Globus pallidus (tissue), 1 donor: ENCODE data around the gene M1AP.

Experiments
- DNase-seq: peaks from one replicate; pipeline ENCODE4 v3.0.0-alpha.2; 2015; ENCODE audit warnings: low spot score

Gene M1AP

DNA sequence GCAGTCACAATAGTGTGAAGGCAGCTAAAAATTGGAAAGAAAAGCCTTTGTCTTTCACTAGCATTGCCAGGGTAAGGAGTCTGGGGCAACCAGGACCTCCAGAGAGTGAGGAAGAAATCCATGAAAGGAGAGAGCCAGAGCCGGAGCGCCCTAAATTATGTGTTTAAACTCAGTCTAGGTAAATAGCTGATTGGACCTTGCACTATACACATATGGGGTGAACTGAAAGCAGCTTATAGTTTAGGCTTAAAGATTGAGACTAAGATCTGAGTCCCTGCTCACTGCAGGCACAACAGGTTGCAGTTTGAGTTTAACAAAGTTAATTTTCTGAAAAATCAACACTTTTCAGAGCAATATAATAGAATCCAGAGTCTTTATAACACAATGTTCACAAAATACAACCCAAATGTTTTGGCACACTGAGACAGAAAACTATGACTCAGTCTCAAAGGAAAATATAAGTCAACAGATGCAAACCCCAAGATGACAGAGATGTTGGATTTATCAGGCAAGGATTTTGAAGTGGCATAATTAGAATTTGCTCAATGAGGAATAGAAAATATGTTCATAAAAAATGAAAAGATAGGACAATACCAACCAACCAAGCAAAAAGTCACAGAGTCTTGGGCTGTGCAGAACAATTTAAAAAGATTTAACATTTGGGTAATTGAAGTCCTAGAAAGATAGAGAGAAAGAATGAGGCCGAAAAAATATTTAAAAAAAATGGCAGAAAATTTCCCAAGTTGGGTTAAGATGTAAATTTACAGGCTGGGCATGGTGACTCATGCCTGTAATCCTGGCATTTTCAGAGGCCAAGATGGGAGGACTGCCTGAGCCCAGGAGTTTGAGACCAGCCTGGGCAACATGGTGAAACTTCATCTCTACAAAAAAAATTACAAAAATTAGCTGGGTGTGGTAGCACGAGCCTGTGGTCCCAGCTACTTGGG is 54.0 kb downstream of the M1AP start:
- DNase-seq: no peak

DNA sequence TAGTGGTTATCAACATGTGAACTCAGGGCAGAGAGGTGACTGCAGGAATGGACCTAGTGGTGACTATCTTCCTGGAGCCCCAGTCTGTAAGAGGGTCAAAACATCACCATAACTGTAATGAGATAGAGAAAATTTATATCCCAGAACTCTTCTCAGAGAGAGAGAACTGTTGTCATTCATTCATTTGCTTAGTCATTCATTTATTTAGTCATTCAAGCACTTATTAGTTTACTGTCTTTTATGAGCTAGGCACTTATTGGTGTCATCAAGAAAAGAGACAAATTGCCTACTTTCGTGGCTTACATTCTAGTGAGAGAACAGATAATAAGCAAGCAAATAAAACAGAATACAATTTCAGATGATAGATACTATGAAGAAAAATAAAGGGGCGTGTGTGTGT is 59.5 kb downstream of the M1AP start:
- no peak for DNase-seq

DNA sequence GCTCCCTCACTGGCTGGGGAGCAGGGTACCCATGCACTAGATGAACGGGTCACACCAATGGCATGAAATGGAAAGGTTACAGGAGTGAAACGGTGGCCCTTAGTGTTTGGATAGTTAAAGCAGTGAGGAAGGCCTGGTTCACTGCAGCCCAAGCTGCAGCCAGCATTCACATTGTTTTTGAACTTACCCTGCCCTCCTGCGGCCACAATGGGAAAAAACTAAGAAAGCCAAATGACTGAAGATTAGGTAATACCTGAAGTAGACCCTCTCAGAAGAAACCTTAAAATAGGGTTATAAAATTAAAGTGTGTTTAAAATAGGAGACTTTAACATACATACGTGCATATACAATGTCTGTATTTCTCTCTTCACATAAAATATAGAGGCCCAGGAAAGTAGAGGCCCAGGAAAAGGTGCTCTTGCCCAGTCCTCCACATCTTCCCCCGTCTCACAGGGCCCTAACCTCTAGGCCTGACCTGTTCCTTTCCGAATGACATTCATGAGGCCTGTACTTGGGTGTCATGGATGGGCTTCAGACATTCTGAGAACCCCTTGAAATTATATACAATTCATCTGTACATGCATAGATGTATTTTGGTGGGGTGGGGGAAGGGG is 60.4 kb downstream of the M1AP start:
- peak; percentile 61 for DNase-seq

DNA sequence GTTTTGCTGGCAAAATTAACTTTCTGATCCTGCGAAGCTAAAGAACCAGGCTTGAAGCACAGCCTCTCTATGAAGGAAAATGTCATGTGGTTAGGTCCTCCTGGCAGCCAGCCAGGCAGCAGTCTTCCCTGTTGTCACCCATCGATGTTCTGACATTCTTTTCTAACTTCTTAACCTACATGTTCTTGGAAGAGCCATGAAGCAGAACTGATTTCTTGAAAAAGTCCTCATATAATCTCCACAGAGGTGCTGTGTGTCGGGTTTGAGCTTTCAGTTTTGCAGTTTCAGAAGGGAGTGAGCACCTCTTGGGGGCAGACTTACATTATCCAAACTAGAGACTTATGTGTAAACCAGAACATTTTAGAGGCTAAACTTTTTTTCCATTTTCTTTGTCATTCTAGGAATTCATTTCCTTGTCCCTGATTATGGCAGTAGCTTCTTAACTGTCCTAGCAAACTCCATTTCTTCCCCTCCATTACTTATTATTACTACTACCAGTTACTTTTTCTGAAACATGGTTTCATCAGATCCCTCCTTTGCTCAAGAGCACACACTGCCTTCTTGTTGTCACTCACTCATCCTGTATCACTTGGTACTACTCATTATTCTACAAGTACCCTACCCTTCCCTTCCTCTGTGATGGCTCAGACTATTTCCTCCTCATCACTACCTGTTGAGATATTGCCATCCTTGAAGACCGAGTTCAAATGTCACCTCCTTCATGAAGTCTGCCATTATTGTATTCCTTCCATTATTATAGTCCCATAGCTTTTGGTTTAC is 62.5 kb downstream of the M1AP start:
- DNase-seq: peak; percentile 23

DNA sequence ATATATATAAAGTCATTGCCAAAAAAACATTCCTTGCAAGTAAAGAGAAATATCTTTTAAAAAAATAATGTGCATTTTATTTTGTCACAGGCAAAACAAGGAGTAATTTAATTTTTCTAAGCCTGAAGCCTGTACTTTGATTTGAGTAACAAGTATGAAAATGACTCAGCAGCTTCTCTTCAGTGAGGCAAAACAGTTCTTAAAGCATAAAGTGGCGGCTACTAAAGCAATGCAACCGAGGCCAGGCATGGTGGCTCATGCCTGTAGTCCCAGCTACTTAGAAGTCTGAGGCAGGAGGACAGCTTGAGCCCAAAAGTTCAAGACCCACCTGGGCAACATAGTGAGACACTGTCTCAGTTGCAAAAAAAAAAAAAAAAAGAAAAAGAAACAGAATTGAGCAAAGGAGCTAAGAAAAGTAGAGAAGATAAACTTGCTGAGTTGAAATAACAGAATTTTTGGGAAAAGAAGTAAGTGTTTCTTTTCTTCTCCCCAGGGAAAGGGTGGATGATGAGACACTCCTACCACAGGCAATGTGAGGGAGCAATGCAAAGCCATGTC is 64.0 kb downstream of the M1AP start:
- DNase-seq: no peak

DNA sequence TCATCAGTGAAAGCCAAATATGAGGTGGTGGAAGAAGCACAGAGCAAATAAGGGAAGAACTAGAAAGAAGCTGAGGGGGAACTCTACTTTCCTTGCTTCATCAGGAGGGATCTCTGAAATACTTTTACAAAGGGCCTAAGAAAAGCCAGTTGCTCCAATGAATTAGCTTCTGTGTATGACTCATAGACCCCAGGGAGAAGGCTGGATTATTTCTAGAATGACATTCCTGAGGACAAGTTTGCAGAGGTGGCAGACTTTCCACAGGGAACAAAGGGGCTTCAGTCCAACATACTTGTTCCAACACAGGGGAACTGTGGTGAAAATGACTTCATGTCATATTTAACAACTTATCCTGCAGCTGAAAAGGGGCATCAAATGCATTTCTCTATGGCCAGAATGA is 64.6 kb downstream of the M1AP start:
- no peak for DNase-seq

DNA sequence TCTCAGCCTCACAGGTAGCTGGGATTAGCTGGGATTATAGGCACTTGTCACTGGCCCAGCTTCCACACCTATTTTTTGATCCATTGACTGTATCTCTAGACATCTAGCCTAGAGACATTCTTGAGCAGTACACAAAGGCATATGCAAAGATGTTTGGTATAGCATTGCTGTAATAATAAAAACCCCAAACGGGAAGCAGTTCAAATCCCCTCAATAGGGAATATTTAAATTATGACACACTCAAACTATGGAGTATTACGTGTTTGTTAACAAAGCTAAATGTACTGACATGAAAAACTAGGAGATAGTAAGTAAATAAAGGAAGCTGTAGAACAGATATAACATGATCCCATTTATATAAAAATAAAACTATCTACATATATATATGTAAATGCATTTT is 65.9 kb downstream of the M1AP start:
- DNase-seq: no peak

DNA sequence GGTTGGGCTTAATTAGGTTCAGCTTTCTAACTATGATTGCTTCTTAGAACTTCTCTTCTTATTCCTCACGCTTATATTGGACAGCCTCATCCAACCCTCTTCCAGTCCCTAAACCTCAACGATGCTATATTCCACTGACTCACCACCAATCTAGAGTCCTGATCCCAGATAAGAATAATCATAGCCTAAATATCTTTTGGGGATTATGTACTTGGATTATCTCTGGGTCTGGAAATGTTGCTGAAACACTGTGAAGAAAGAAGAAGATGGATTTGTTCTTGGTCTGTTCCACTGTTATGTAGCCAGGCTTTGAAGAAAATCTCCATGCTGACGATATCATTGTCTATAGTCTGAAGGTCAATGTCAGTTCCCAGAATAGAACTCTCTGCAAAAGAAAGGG is 66.7 kb downstream of the M1AP start:
- DNase-seq: no peak

DNA sequence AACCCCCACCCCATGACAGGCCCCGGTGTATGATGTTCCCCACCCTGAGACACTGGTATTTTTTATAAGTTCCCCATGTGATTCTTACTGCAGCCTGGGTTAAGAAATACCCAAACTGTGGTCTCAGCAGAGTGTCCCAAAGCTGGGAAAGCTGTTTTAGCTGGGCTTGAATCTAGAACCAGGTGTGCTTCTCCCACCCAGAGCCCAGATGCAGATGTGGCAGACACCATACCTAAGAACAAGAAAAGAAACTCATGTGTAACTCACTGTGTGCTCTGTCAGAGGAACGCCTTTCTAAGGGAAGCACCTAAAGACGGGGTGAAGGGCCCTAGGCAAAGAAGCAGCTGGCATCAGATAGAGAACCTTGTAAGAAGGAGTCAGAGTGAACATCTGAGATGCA is 69.7 kb downstream of the M1AP start:
- no peak for DNase-seq

DNA sequence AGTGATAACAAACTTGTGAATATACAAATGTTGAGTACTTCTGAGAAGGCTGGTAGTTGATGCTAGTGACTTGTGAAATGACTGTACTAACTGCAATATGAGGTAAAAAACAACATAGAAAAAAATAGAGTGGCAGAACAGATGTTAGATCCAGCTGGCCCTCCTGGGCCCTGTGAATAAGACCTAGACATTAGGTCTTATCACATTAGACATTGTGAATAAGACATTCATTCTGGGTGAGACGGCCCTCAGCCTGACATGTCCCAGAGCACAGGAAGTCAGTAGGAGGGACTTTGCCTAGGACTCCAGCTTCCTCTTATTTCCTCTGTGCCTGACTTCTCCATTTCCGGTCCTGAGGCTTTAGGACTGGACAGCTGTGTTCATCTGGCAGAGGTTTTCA is 70.7 kb downstream of the M1AP start:
- DNase-seq: no peak

DNA sequence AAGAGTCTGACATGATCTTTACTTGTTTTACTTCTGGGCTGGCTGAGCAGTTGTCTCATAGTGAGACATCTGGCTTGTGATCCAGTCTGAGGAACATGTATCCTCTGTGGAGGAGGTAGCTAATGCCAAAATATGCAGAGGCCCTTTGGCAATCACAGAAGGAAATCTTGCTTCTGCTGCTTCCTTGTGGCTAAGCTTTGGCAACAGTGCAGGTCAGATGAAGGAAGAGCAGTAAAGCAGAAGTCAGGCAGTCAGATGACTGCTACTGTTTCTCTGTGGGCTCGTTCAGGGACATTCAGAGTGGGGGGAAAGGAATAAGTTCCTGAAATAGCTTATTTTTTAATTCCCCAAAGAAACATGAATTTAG is 71.3 kb downstream of the M1AP start:
- no peak for DNase-seq

DNA sequence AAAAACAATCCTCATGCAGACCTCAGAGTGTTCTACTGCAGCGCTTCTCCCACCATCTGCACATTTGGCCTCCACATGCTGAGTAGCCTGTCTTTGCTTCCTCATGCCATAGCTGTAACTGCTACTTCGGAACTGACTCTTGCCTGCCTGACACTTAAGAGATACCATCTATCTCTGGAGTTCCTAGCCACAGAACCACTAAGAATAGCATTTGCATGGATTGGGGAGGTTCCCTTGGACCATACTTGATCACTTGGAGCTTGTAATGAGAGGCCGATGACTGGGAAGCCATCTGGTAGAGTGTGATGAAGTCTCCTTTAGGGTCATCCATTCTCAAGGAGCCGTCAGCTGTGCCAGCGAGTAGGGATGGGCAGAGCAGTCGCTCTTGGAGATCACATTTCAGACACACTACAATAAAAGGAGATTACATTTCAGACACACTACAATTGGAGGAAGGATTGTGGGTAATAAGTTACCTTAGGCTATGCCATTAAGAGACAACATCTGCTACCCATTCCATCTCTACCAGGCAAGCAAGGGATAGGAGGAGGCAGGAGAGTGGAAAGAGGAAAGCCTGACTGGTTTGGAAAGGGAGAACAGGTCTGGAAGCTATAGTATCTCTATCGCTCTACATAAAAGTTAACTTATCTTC is 71.8 kb downstream of the M1AP start:
- no peak for DNase-seq

DNA sequence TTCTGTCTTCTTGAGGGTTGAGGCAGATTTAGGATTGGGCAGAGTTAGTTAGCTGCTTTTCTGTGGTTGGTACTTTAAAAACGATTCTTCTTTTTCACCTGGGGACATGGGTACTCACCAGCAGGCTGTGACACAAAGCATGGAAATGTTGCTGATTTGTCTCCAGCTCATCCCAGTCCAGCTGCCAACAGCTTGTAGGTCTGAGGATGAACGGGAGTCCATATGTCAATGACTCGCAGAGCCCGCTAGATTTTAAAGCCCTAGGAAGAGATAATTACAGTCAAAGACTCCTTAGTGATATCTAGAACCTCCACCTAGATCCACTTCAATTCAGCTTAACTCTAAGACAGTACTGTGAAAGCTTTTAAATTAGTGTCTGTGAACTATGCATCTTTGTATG is 72.8 kb downstream of the M1AP start:
- DNase-seq: no peak

DNA sequence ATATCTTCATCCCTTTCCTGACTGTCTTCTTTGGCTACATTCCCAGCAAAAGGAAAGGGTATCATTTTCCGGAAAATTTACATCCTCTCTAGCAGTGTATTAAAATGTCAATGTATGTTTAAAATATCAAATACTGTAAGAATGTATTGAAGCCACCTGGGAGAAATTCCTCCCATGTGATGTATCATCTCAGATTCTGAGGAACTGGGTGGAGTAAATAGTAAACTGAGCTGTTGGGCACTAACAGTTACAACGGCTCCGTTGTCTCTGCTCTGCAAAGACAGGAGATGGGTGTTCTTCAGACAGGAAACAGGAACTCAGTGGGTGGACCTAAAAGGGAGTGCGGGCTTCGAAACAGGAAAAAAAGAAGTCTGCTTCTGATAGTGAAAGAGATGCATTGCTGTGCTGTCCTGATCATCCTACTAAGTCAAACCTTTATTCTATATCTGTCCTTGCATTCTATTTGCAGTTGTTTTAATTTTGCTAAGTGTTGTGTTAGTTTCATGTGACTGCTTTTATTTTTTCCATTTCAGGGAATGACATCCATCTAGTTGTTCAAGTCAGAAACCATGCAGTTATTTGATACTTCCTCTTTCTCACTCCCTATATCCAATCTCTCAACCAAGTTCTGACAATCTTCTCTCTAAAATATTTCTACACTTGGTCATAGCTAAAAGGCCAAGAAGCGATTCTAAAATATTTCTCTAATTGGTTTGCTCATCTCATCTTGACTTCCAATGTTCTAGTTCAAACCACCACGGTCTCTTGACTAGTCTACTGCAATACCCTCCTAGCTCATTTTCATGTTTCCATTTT is 74.2 kb downstream of the M1AP start:
- peak; percentile 59 for DNase-seq

DNA sequence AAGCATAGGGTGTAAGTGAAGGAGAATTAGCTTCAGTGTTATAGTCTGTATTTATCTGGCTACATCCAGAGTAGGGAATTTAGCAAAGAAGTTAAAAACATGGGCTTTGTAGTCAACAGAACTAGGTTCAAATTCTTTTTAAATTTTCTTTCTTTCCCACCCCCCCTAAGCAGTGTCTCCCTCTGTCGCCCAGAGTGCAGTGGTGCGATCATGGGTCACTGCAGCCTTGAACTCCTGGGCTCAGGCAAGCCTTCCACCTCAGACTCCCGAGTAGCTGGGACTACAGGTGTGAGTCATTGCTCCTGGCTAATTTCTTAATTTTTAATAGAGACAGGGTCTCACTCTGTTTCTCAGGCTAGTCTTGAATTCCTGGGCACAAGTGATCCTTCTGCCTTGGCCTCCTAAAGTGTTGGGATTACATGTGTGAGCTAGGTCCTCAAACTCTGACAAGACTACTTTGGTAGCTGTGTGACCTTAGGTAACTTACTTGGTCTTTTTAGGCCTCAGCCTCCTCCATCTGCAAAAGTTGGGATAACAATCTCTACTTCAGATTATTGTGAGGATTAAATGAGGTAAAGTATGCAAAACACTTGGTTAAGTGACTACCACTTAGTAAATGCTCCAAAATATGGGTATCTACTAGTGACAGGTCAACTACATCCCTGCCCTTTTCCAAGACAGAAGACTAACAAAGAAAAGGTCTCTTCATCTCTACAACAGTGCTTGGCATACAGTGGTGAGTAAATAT is 75.8 kb downstream of the M1AP start:
- no peak for DNase-seq

DNA sequence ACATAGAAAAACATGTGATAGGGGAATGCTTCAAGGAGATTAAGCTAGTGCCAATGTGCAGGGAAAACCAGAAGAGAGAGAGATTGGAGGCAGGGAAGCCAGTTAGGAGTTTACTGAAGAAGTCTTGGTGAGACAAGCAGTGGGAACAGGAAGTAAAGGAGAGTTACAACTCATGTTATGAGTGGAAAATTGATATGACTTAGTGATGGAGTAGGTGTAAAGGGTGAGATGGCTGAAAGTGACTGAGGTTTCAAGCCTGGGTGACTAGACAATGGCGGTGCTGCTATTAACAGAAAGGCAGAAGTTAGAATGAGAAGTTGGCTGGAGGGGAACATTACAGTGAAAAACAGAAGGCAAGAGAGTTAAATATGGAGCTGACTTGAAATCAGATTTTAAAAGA is 77.1 kb downstream of the M1AP start:
- no peak for DNase-seq

DNA sequence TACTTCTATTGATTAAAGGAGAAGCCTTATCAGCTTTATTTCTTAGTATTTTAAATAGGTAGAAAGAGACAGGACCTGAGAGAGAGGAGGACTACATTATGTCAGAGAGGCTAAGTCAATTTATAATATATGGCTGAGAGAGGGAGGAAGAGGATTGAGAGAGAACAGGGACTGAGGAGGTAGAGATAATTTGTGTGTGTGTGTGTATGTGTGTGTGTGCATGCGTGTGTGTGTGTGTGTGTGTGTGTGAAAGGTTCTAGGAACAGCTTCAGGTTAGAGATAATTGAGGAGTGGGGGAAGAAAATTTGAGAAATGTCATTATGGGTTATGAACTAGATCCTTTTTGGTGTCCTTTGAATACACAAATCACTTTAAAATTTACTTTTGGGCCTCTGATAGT is 78.4 kb downstream of the M1AP start:
- DNase-seq: no peak

DNA sequence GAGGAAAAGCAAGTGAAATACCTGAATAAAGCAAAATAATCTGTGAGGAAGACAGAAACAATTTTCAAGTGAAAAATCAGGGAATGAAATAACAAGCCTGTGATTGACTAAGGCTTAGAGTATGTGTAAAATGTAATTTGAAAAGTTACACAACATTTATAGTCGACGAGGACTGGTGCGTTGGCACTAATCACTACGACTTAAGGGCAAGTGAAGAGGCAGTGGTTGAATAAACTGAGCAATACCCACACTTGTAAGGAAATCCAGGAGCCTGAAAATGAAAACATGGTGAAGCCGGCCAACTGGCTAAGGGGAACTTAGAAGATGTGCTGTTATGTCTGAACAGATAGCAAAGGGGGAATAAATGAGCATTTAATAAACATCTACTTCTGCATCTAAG is 80.2 kb downstream of the M1AP start:
- no peak for DNase-seq

DNA sequence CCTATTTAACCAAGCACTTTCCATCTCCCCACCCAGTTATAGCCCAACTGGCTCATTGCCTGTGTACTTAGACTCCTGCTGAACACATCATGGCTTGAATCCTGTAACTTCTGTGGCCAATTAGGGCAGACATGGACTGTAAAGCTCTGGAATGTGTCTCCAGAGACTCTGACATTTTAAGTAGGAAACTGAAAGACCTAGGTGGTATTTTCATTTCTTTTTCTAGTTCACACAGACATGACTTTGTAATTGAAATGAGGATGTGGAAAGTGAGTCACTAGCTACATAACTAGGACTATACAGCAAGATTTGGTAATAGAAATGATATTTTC is 81.4 kb downstream of the M1AP start:
- no peak for DNase-seq

DNA sequence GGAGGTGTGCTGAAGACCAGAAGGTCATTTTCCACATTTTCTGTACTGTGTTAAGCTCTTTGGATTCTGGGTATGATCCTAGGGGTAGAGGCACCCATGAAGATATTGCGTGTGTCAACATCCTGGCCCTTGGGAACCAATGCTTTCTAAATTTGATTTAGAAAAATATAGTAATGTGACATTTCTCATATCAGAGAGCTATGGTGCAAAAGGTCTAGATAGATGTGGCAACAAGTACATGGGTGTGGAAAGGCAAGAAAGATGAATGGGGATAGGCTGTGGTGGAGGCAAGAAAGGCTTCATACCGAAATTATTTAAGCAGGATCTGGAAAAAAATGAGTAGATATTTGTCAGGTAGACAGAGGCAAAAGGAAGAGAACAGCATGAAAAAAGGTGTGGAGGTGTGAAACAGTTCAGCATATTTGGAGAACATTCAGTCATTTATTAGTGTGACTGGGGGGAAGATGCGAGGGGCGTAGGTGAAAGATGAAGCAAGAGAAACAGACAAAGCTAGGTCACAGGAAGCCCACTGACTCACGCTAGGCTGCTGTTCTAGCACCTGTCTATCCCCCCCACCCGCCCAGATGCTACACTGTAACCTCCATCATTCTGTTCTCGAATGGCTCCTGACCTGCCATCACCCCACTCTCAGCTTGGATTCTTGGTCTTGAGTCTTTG is 81.9 kb downstream of the M1AP start:
- DNase-seq: no peak
